Breast epithelium (tissue), 4 donors: ENCODE data around the gene ZBTB37. TPM values are rescaled to one million over a fixed set of nuclear protein-coding genes. Genes with fewer than 3 reads are reported as not detected.
"Not testable (repeated sequence)": the region's sequence is repeated elsewhere in the genome, so short reads cannot be mapped to it uniquely, and the experiment has no call there.

ENCODE experiments used
- DNase-seq, 2 donors: peaks; one replicate each; pipeline ENCODE4 v3.0.0-alpha.2; 2019; ENCODE audit warnings: low spot score in 2 of 2
- H3K27ac ChIP-seq, 2 donors: fragments of 200-600 bp; sonication (generic) in 1 of 2; one replicate each; pipeline ENCODE4 v1.5.1; 2016 to 2019; ENCODE audit warnings: mild to moderate bottlenecking in 1 of 2
- H3K27me3 ChIP-seq, 2 donors: fragments of 200-600 bp; sonication (generic) in 1 of 2; one replicate each; pipeline versions ENCODE4 v1.5.1 to v1.6.0; 2017 to 2019; ENCODE audit warnings: control low read depth in 1 of 2, mild to moderate bottlenecking in 1 of 2
- H3K36me3 ChIP-seq: fragments of 200-600 bp; one replicate; pipeline ENCODE4 v1.5.1; 2019
- H3K4me1 ChIP-seq, 2 donors: fragments of 200-600 bp; sonication (generic); one replicate each; pipeline ENCODE4 v1.5.1; 2016 to 2019; ENCODE audit warnings: control low read depth in 1 of 2
- H3K4me3 ChIP-seq, 3 donors: fragments of 200-600 bp; sonication (generic); 1 replicate in 2 of 3; 2 replicates in 1 of 3; pipeline ENCODE4 v1.5.1; 2016 to 2019; ENCODE audit warnings: mild to moderate bottlenecking in 3 of 3, moderate library complexity in 2 of 3
- H3K9me3 ChIP-seq, 2 donors: fragments of 200-600 bp; sonication (generic) in 1 of 2; one replicate each; pipeline ENCODE4 v1.5.1; 2016 to 2019; ENCODE audit warnings: control low read depth in 1 of 2
- CTCF ChIP-seq, 3 donors: fragments of 450-650 bp; IDR thresholded peaks; one replicate each; pipeline ENCODE4 v1.5.1; 2016 to 2017; ENCODE audit warnings: antibody characterized with exemption in 3 of 3, mild to moderate bottlenecking in 3 of 3, moderate library complexity in 3 of 3
- POLR2A ChIP-seq: fragments of 450-650 bp; IDR thresholded peaks from one replicate; pipeline ENCODE4 v1.6.1; 2016; ENCODE audit warnings: antibody characterized with exemption, mild to moderate bottlenecking, moderate library complexity
- POLR2AphosphoS5 ChIP-seq, 3 donors: sonication (generic); formaldehyde crosslinking; IDR thresholded peaks; one replicate each; pipeline ENCODE4 v1.6.1; 2017; ENCODE audit warnings: antibody characterized with exemption in 3 of 3
- intact Hi-C: fragments of 100-400 bp; cut with DNase I; formaldehyde crosslinking; loops from one replicate; pipeline ENCODE4 v1.15.1; 2023; ENCODE audit warnings: low total_unique reads
- total RNA-seq, 3 donors: library from RNA; depleted of rRNA; stranded (reverse); fragments of >200 nt; gene quantifications; one replicate each; pipeline ENCODE4 v1.1.0, GENCODE V29; 2016

Gene ZBTB37
- total RNA-seq, 3 donors from 2014 or later: 10.2 to 15.7 (median 15.4) TPM

- H3K27ac ChIP-seq: peak overlapping the region; percentile 39 to 96
- DNase-seq: peak in 1 of 2 donors; percentile 45
- H3K27me3 ChIP-seq: no peaks in the 10 kb centered on the region
- TF ChIP-seq CTCF (IDR thresholded peaks at IDR 0.05): no peak
- no peak for TF ChIP-seq POLR2A
- no peak for TF ChIP-seq POLR2AphosphoS5 (IDR thresholded peaks at IDR 0.05)
- H3K9me3 ChIP-seq: no peaks in the 10 kb centered on the region
- H3K4me3 ChIP-seq: no peak overlapping the region
- intact Hi-C loops: no loop called here
- H3K36me3 ChIP-seq: no peaks in the 10 kb centered on the region
- peaks cover 0 to 4% of the 10 kb centered on the region in 2 donors for H3K4me1 ChIP-seq
These were observed 2.3 kb downstream of the ZBTB37 start for GRCh38 chr1:173870252-173871075.

- Histone ChIP-seq H3K36me3 (no peaks in the 10 kb centered on the region), H3K4me3 (no peak overlapping the region), H3K9me3 (no peaks in the 10 kb centered on the region), H3K27me3 (no peaks in the 10 kb centered on the region), H3K4me1 (peaks cover 0 to 4% of the 10 kb centered on the region in 2 donors), H3K27ac (peak overlapping the region; percentile 39 to 96)
- TF ChIP-seq POLR2A: no peak
- intact Hi-C loops: no loop called here
- no peak for DNase-seq
These were observed 2.9 kb downstream of the ZBTB37 start for GRCh38 chr1:173871091-173871490.

- no peaks in the 10 kb centered on the region for H3K27me3 ChIP-seq
- intact Hi-C loops: no loop called here
- peak overlapping the region; percentile 39 to 96 for H3K27ac ChIP-seq
- no peak overlapping the region for H3K4me3 ChIP-seq
- H3K9me3 ChIP-seq: no peaks in the 10 kb centered on the region
- no peaks in the 10 kb centered on the region for H3K36me3 ChIP-seq
- peaks cover 0 to 4% of the 10 kb centered on the region in 2 donors for H3K4me1 ChIP-seq
- no peak for TF ChIP-seq POLR2A
- DNase-seq: no peak
These were observed 3.3 kb downstream of the ZBTB37 start for GRCh38 chr1:173871500-173871899.

- no peak overlapping the region for H3K4me3 ChIP-seq
- H3K36me3 ChIP-seq: no peaks in the 10 kb centered on the region
- TF ChIP-seq POLR2A (no peak), CTCF (IDR thresholded peaks at IDR 0.05) (no peak), POLR2AphosphoS5 (IDR thresholded peaks at IDR 0.05) (no peak)
- H3K27ac ChIP-seq: no peak overlapping the region
- no peak for DNase-seq
- no peaks in the 10 kb centered on the region for H3K27me3 ChIP-seq
- no peaks in the 10 kb centered on the region for H3K9me3 ChIP-seq
- H3K4me1 ChIP-seq: no peaks in the 10 kb centered on the region
- intact Hi-C loops: no loop called here
These were observed 8.6 kb downstream of the ZBTB37 start for GRCh38 chr1:173876732-173877131.

- intact Hi-C loops: no loop called here
- no peak for TF ChIP-seq POLR2AphosphoS5 (IDR thresholded peaks at IDR 0.05)
- no peak for TF ChIP-seq POLR2A
- no peak for TF ChIP-seq CTCF (IDR thresholded peaks at IDR 0.05)
- no peaks in the 10 kb centered on the region for H3K36me3 ChIP-seq
- H3K4me1 ChIP-seq: no peaks in the 10 kb centered on the region
- no peaks in the 10 kb centered on the region for H3K27me3 ChIP-seq
- no peak overlapping the region for H3K27ac ChIP-seq
- no peaks in the 10 kb centered on the region for H3K9me3 ChIP-seq
- no peak for DNase-seq
- no peak overlapping the region for H3K4me3 ChIP-seq
These were observed 10.1 kb downstream of the ZBTB37 start for GRCh38 chr1:173878251-173878650.

- DNase-seq, H3K27me3 ChIP-seq, H3K4me1 ChIP-seq, H3K4me3 ChIP-seq, intact Hi-C loops, H3K27ac ChIP-seq, H3K36me3 ChIP-seq, H3K9me3 ChIP-seq: not testable (repeated sequence)
These were observed 12.9 kb downstream of the ZBTB37 start for GRCh38 chr1:173881117-173881516.
